Left colon (tissue), 2 donors: ENCODE measurements around the gene SS18L1. TPM values are rescaled to one million over a fixed set of nuclear protein-coding genes. Genes with fewer than 3 reads are reported as not detected.
A peak's percentile ranks its signal among the peaks of the same experiment; 100 is the strongest.

Source experiments
- ATAC-seq: fragments of 200-7000 bp; cut with Tn5 transposase; one replicate; pipeline ENCODE4 v1.9.1; 2020; ENCODE audit warnings: mild to moderate bottlenecking, moderate library complexity
- DNase-seq, 2 donors: peaks; one replicate each; pipeline ENCODE4 v3.0.0-alpha.2; 2020
- intact Hi-C, 2 donors: fragments of 100-400 bp; cut with DNase I in 1 of 2; cut with micrococcal nuclease in 1 of 2; formaldehyde crosslinking; loops; one replicate each; pipeline versions ENCODE4 v1.11.2 to v1.14.0; 2022; cut with DNase I, micrococcal nuclease
- total RNA-seq, 2 donors: library from RNA; stranded (reverse); fragmentation: NEBNext Ultra II Directional; extraction: Animal tissue kit (Norgen Biotek cat#: 25700); gene quantifications; one replicate each; pipeline ENCODE4 v1.2.1, GENCODE V29; 2021
- donor health status: DM: no; HTN: no; CAD: no.
- donor health status: DM: yes; HTN: yes; CAD: no.

SS18L1 gene
- total RNA-seq, 2 donors from 2014 or later: 11.3 to 17.2 TPM

DNA sequence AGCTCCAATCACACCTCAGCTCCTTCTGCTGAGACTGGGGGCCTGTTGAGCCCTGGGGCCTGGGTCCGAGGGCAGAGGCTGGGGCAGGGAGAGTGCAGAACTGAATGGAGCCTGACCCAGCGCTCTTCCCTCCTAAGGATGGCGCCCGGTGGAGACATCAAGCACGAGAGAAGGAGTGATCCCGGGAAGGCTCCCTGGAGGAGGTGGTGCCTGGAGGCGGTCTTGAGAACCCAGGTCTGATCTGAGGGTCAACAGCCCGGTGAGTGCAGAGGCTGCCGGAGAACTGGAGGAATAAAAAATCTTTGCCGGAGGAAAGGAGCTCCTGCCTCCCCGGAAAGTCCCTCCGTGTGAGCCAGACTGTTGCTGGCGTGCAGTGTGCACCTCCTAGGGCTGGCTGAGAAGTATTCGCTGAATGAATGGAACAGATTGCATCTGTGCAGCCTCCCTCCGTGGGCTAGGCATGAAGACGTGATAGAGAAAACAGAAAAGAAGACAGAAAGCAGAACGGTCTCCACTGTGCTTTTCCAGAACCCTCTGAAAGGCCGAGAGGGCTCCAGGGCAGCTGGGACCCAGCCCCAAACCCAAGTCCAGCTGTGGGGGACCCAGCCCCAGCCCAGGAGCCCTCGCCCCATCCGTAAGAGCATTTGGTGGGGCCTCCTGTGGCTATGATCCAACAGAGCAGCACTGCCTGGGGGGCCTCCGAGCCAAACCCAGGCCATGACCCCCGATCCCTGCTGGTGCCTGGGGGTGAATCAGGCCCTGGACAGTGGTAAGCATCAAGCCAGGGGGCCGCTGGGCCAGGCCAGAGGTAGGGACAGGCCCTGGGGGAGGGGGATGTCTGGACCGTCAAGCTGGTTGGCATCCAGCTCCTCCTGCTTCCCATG lies 83.4 kb downstream of the SS18L1 start:
- no peak for DNase-seq
- ATAC-seq: no peak
- intact Hi-C loops: no loop called here

DNA sequence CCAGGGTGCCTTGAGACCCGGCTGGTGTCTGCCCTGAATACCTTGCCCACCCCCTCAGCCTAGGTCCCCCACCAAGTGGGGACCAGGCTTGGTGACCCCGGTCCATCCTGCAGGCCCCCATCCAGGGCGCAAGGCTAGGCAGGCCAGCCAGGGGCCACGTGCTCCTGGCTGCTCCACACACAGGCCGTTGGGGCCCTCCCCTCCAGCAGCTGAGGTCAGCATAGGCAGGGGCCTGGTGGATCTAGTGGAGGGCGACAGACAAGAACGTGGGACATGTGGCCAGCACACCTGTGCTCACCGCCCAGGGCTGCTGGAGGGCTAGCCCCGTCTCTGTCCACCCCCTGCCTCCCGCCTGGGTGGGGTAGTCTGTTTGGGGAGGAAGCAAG lies 84.0 kb downstream of the SS18L1 start:
- DNase-seq (no peak), ATAC-seq (no peak)
- intact Hi-C loops: no loop called here

DNA sequence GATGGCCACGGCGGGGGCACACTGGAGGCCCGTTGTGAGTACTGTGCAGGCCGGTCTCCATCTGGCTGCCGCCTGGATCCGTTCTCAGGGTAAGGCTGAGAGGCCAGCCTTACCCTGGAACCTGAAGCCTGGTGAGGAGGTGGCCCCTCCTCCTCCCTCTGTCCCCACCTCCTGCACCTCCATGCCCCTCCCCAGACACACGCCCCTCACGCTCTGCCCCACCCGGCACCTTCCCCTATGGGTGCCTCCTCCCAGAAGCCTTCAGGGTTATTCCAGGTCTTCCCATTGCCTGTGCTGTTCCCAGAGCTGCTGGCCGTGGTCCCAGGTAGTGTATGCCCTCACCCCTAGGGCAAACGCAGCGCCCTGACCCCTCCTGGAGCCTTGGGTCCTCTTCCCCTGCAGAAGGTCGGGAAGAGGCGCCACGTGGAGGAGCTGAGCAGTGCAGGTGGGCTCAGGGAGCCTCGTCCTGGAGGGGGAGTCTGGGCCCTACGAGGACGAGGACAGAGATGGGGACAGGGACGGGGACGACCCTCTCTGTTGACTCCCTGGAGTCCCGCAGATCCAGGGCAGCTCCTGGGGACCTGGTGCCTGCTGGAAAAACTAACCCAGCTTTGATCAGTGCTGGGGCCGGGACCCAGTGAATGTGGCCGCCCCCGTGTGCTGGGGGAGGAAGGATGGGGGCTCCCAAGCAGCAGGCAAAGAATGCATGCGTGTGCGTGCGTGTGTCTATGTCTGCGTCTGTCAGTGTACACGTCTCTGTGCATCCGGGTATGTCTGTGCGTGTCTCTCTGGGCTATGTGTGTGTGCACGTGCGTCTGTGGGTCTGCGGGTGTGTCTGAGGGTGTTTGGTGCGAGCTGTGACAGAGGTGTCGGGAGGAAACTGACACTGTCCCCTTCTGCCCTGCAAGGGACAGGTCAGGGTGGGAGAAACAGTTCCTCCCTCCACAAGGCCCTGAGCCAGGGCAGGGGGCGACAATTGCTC lies 84.7 kb downstream of the SS18L1 start:
- DNase-seq (peak in 1 of 2 donors; percentile 25), ATAC-seq (peak; percentile 89)
- intact Hi-C loops: no loop called here

DNA sequence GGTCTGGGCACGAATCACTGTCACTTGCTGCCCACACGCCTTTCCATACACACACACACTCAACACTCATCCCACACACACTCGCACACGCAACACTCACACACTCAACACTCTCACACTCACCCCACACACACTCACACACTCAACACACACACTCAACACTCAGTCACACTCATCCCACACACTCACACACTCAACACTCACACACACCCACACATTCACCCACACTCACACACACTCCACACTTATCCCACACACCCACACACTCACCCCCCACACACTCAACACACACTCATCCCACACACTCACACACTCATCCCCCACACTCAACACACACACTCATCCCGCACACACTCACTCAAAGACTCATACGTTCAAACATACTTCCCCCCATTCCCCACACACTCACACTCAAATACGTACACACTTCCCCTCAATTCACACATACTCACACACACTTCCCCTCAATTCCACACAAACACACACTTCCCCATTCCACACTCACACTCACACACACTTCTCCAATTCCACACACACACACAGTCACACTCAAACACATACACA lies 85.5 kb downstream of the SS18L1 start:
- no peak for ATAC-seq
- DNase-seq: no peak
- intact Hi-C loops: no loop called here

DNA sequence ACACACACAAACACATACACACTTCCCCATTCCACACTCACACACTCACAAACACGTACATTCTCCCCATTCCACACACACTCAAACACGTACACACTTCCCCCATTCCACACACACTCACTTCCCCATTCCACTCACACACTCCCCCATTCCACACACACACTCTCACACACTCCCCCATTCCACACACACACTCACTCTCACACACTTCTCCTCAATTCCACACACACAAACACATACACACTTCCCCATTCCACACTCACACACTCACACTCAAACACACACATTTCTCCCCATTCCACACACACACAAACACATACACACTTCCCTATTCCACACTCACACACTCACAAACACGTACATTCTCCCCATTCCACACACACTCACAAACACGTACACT lies 86.1 kb downstream of the SS18L1 start:
- intact Hi-C loops: no loop called here

DNA sequence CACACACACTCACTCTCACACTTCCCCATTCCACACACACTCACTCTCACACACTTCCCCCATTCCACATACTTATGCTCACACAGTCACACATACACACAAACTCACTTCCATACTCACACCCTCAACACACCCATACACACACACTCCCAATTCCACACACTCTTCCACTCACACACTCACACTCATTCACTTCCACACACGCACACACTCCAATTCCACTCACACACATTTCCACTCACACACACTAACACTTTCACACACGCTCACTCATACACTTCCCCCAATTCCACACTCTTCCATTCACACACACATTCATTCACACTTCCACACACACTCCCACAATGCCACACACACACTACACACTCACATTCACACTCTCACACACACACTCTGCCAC lies 86.7 kb downstream of the SS18L1 start:
- intact Hi-C loops: no loop called here
- DNase-seq (no peak), ATAC-seq (no peak)

More for the DNA sequence above, 86.1 kb downstream of the SS18L1 start:
- DNase-seq (no peak), ATAC-seq (no peak)

DNA sequence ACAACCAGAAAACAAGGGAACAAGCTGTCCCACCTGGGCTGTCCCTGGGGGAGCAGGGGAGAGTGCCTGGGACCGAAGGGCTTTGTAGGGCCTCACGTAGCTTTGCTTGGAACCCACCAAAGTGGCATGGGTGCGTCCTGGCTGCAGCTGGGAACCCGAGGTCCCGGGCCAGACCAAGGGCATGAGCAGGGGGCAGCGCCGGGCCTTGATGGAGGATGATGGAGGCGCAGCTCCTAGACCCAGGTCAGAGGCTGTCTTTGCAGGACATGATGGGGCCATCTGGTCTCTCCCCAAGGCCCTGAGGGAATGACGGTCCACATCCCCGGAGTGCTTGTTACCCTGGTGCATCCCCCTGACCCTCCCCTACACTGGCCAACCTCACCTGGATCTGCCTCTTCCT lies 87.1 kb downstream of the SS18L1 start:
- ATAC-seq: no peak
- intact Hi-C loops: no loop called here
- DNase-seq: no peak

DNA sequence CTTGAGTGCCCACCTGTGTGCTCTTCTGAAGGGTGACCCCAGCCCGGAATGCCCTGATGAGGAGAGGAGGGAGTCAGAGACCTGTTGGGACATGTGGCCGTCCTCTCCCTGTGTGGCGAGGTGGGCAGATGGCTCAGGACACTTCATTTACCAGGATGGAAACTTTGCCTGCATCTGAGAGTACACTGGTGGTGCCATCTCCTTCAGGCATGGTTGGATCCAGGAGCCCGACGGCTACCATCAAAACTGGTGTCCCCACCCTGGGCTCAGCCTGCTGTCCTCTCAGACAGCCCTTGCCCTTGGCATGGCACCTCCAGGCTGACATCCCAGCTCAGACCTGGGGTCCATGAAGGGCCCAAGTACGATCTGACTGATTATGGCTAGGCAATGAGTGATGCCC lies 87.7 kb downstream of the SS18L1 start:
- no peak for DNase-seq
- intact Hi-C loops: no loop called here
- no peak for ATAC-seq

Other genes starting within 250 kb of the SS18L1 start
- gene TAF4, start 77.9 kb upstream of the SS18L1 start, total RNA-seq: 10 to 100 TPM; 22.1 to 28.2 TPM
- gene LSM14B, start 21.3 kb upstream of the SS18L1 start, total RNA-seq: 10 to 100 TPM; 33.0 to 36.3 TPM
- 100 to 1,000 TPM; 148 to 178 TPM for gene PSMA7, start 375 bp upstream of the SS18L1 start, total RNA-seq
- 10 to 100 TPM; 26.3 to 34.3 TPM for gene MTG2, start 39.3 kb downstream of the SS18L1 start, total RNA-seq
- gene HRH3, start 76.5 kb downstream of the SS18L1 start, total RNA-seq: not detected
- 10 to 100 TPM; 91.6 to 99.5 TPM for gene OSBPL2, start 94.8 kb downstream of the SS18L1 start, total RNA-seq
- 10 to 100 TPM; 67.2 to 73.1 TPM for gene ADRM1, start 159.2 kb downstream of the SS18L1 start, total RNA-seq
- gene LAMA5, start 223.5 kb downstream of the SS18L1 start, total RNA-seq: 10 to 100 TPM; 18.2 to 45.8 TPM
- 1,000 to 10,000 TPM; 1,150 to 1,291 TPM for gene RPS21, start 243.3 kb downstream of the SS18L1 start, total RNA-seq